Vagina (tissue), 2 donors: ENCODE results near the gene ZER1. TPM values are rescaled to one million over a fixed set of nuclear protein-coding genes. Genes with fewer than 3 reads are reported as not detected.
A peak's percentile ranks its signal among the peaks of the same experiment; 100 is the strongest.

ENCODE experiments used
- DNase-seq, 2 donors: peaks; one replicate each; pipeline ENCODE4 v3.0.0-alpha.2; 2017; ENCODE audit errors: extremely low spot score in 2 of 2
- H3K27ac ChIP-seq: fragments of 200-600 bp; sonication (generic); one replicate; pipeline ENCODE4 v1.5.1; 2019
- H3K27me3 ChIP-seq: fragments of 200-600 bp; sonication (generic); one replicate; pipeline ENCODE4 v1.5.1; 2019
- H3K36me3 ChIP-seq, 2 donors: fragments of 200-600 bp; sonication (generic); one replicate each; pipeline ENCODE4 v1.5.1; 2017 to 2019
- H3K4me1 ChIP-seq: fragments of 200-600 bp; sonication (generic); one replicate; pipeline ENCODE4 v1.5.1; 2019
- H3K4me3 ChIP-seq, 2 donors: fragments of 200-600 bp; sonication (generic); 1 replicate in 1 of 2; 2 replicates in 1 of 2; pipeline ENCODE4 v1.5.1; 2016 to 2019
- H3K9me3 ChIP-seq: fragments of 200-600 bp; sonication (generic); one replicate; pipeline ENCODE4 v1.5.1; 2019
- POLR2A ChIP-seq, 2 donors: fragments of 450-650 bp; IDR thresholded peaks; one replicate each; pipeline ENCODE4 v1.6.1; 2017; ENCODE audit warnings: antibody characterized with exemption in 2 of 2, mild to moderate bottlenecking in 2 of 2, moderate library complexity in 2 of 2
- POLR2AphosphoS5 ChIP-seq, 2 donors: sonication (generic); formaldehyde crosslinking; IDR thresholded peaks; one replicate each; pipeline ENCODE4 v1.9.0; 2017; ENCODE audit warnings: antibody characterized with exemption in 2 of 2, mild to moderate bottlenecking in 2 of 2, low read depth in 1 of 2; ENCODE audit not compliant: insufficient read depth in 1 of 2
- intact Hi-C: fragments of 100-400 bp; cut with DNase I; formaldehyde crosslinking; loops from one replicate; pipeline ENCODE4 v1.15.1; 2023
- total RNA-seq: library from RNA; depleted of rRNA; stranded (reverse); fragments of >200 nt; gene quantifications from one replicate; pipeline ENCODE4 v1.2.3, GENCODE V29; 2016
- TF ChIP-seq, protein P1 (sequence below), 3 experiments: fragments of 450-650 bp in 2 of 3; fragments of 200-600 bp in 1 of 3; sonication (generic) in 1 of 3; IDR thresholded peaks; one replicate each; pipeline ENCODE4 v1.5.1; 2017 to 2019; ENCODE audit warnings: antibody characterized with exemption in 3 of 3, mild to moderate bottlenecking in 2 of 3, moderate library complexity in 2 of 3

The ZER1 gene
- total RNA-seq, 1 donor from 2014 or later, result 54.8 TPM

DNA sequence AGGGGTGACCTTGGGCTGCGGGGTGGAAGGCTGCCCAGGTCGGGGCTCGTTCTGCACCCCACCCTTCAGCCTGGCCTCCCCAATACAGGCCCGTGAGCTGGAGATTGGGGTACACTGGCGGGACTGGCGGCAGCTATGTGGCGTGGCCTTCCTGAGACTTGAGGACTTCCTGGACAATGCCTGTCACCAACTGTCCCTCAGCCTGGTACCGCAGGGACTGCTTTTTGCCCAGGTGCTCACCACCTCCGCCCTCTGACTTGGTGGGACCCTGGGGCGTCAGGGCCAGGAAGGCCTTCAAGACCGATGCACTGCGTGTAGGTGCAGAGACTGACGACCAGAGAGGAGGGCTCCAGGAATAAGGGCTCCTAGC is 58.3 kb downstream of the ZER1 start:
- TF ChIP-seq POLR2A (IDR thresholded peaks at IDR 0.05) (no peak), POLR2AphosphoS5 (IDR thresholded peaks at IDR 0.05; ENCODE audit: insufficient read depth in 1 of 2, low read depth in 1 of 2) (no peak)
- TF ChIP-seq, protein P1, sequence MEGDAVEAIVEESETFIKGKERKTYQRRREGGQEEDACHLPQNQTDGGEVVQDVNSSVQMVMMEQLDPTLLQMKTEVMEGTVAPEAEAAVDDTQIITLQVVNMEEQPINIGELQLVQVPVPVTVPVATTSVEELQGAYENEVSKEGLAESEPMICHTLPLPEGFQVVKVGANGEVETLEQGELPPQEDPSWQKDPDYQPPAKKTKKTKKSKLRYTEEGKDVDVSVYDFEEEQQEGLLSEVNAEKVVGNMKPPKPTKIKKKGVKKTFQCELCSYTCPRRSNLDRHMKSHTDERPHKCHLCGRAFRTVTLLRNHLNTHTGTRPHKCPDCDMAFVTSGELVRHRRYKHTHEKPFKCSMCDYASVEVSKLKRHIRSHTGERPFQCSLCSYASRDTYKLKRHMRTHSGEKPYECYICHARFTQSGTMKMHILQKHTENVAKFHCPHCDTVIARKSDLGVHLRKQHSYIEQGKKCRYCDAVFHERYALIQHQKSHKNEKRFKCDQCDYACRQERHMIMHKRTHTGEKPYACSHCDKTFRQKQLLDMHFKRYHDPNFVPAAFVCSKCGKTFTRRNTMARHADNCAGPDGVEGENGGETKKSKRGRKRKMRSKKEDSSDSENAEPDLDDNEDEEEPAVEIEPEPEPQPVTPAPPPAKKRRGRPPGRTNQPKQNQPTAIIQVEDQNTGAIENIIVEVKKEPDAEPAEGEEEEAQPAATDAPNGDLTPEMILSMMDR (IDR thresholded peaks at IDR 0.05), result no peak
- intact Hi-C loops, result no loop called here
- no peaks in the 10 kb centered on the region for H3K27me3 ChIP-seq

GRCh38 chr9:128712451-128713410 is 59.0 kb downstream of the ZER1 start:
- peak in 1 of 2 donors; percentile 79 for DNase-seq
- H3K27ac ChIP-seq, result no peak overlapping the region
- no peaks in the 10 kb centered on the region for H3K36me3 ChIP-seq
- H3K27me3 ChIP-seq, result no peaks in the 10 kb centered on the region
- H3K4me1 ChIP-seq, result no peaks in the 10 kb centered on the region
- intact Hi-C loops, result no loop called here
- TF ChIP-seq POLR2A (IDR thresholded peaks at IDR 0.05) (no peak), POLR2AphosphoS5 (IDR thresholded peaks at IDR 0.05; ENCODE audit: insufficient read depth in 1 of 2, low read depth in 1 of 2) (no peak)
- TF ChIP-seq, protein P1 (IDR thresholded peaks at IDR 0.05), result no peak
- no peak overlapping the region for H3K4me3 ChIP-seq
- no peaks in the 10 kb centered on the region for H3K9me3 ChIP-seq

More for the DNA sequence above, 58.3 kb downstream of the ZER1 start:
- no peak for DNase-seq
- no peak overlapping the region for H3K4me3 ChIP-seq
- H3K4me1 ChIP-seq, result no peaks in the 10 kb centered on the region
- H3K27ac ChIP-seq, result no peak overlapping the region
- no peaks in the 10 kb centered on the region for H3K9me3 ChIP-seq
- H3K36me3 ChIP-seq, result no peaks in the 10 kb centered on the region

DNA sequence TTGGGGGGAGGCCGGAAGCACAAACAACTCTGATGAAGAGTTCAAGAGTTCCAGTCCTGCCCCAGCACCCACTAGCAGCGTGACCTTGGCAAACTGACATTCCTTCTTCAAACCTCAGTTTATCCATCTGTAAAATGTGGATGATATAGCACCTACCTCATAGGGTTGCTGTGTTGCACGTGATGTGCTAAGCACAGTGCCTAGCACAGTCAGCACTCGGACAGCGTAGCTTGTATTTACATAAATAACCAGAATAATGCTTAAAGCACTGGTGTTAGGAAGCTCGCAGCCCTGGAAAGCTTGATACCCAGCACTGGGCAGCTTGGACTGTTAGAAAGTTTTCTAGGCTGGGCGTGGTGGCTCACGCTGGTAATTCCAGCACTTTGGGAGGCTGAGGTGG is 64.3 kb downstream of the ZER1 start:
- H3K9me3 ChIP-seq, result no peaks in the 10 kb centered on the region
- H3K4me3 ChIP-seq, result no peak overlapping the region
- no peaks in the 10 kb centered on the region for H3K27me3 ChIP-seq
- no peak for TF ChIP-seq POLR2A (IDR thresholded peaks at IDR 0.05)
- no peaks in the 10 kb centered on the region for H3K36me3 ChIP-seq
- no peak for DNase-seq
- intact Hi-C loops, result no loop called here
- H3K4me1 ChIP-seq, result peaks cover 9% of the 10 kb centered on the region
- no peak overlapping the region for H3K27ac ChIP-seq

- H3K4me3 ChIP-seq, result no peak overlapping the region
- no peak overlapping the region for H3K27ac ChIP-seq
- DNase-seq, result peak in 1 of 2 donors; percentile 82
- H3K36me3 ChIP-seq, result no peaks in the 10 kb centered on the region
- H3K4me1 ChIP-seq, result peaks cover 13% of the 10 kb centered on the region
- intact Hi-C loops, result no loop called here
- TF ChIP-seq, protein P1 (IDR thresholded peaks at IDR 0.05), result no peak
- TF ChIP-seq POLR2AphosphoS5 (IDR thresholded peaks at IDR 0.05; ENCODE audit: insufficient read depth in 1 of 2, low read depth in 1 of 2) (no peak), POLR2A (IDR thresholded peaks at IDR 0.05) (no peak)
- H3K9me3 ChIP-seq, result no peaks in the 10 kb centered on the region
- H3K27me3 ChIP-seq, result no peaks in the 10 kb centered on the region
Observed at GRCh38 chr9:128706671-128707381, 64.9 kb downstream of the ZER1 start.

DNA sequence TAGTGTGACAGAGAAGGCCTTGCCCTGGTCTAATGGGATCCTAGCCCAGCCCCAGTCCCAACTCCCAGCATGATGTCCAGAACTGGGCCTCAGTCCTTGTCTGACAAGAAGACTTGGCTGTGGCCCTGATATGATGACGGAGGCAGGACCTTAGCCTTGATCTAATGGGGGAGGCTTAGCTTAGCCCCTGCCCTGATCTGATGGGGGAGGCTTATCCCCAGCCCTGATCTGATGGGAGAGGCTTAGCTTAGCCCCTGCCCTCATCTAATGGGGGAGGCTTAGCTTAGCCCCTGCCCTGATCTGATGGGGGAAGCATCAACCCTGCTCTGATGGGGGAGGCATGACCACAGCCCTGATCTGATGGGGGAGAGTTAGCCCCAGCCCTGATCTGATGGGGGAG is 65.7 kb downstream of the ZER1 start:
- Histone ChIP-seq H3K36me3 (no peaks in the 10 kb centered on the region), H3K4me1 (peaks cover 16% of the 10 kb centered on the region), H3K9me3 (no peaks in the 10 kb centered on the region), H3K27me3 (no peaks in the 10 kb centered on the region), H3K27ac (no peak overlapping the region), H3K4me3 (no peak overlapping the region)
- no peak for DNase-seq
- TF ChIP-seq, protein P1 (IDR thresholded peaks at IDR 0.05), result no peak
- TF ChIP-seq POLR2AphosphoS5 (IDR thresholded peaks at IDR 0.05; ENCODE audit: insufficient read depth in 1 of 2, low read depth in 1 of 2) (no peak), POLR2A (IDR thresholded peaks at IDR 0.05) (no peak)
- intact Hi-C loops, result no loop called here
